ENCODE data around the gene TMEM127.

Gene TMEM127

GRCh38 chr2:96209011-96209728 is 56.6 kb downstream of the TMEM127 start:
- TF ChIP-seq CTCF (IDR thresholded peaks at IDR 0.05; ENCODE audit: poor library complexity, severe bottlenecking): no peak
- Histone ChIP-seq H3K4me1 (ENCODE audit: insufficient read depth, poor library complexity, severe bottlenecking) (peaks cover 19% of the 10 kb centered on the region), H3K27ac (ENCODE audit: poor library complexity, severe bottlenecking) (peak overlapping the region; percentile 77), H3K27me3 (ENCODE audit: insufficient read depth, poor library complexity, severe bottlenecking) (no peaks in the 10 kb centered on the region), H3K4me3 (ENCODE audit: severe bottlenecking) (peak overlapping the region; percentile 87), H3K36me3 (ENCODE audit: low read depth) (peaks cover 12% of the 10 kb centered on the region), H3K9me3 (ENCODE audit: severe bottlenecking) (no peaks in the 10 kb centered on the region)
- DNase-seq (ENCODE audit: low spot score) (no peak), ATAC-seq (ENCODE audit: low read depth) (no peak)

- peak within 1 kb of the TSS; percentile 77 for H3K27ac ChIP-seq (ENCODE audit: poor library complexity, severe bottlenecking)
- no peaks in the 10 kb centered on the region for H3K27me3 ChIP-seq (ENCODE audit: insufficient read depth, poor library complexity, severe bottlenecking)
- H3K9me3 ChIP-seq (ENCODE audit: severe bottlenecking): no peaks in the 10 kb centered on the region
- TF ChIP-seq CTCF (IDR thresholded peaks at IDR 0.05; ENCODE audit: poor library complexity, severe bottlenecking): peak; percentile 30
- peaks cover 12% of the 10 kb centered on the region for H3K36me3 ChIP-seq (ENCODE audit: low read depth)
- peaks cover 19% of the 10 kb centered on the region for H3K4me1 ChIP-seq (ENCODE audit: insufficient read depth, poor library complexity, severe bottlenecking)
- H3K4me3 ChIP-seq (ENCODE audit: severe bottlenecking): peak within 1 kb of the TSS; percentile 87
- DNase-seq (ENCODE audit: low spot score) (peak; percentile 97), ATAC-seq (ENCODE audit: low read depth) (peak; percentile 90)
Observed at GRCh38 chr2:96208143-96209010, 57.4 kb downstream of the TMEM127 start, which contains the start of gene STARD7. Gene STARD7, minus strand, starts transcription at chr2:96208827. Its CDS starts 393 bp downstream, at chr2:96208434.

GRCh38 chr2:96207774-96208142 is 58.0 kb downstream of the TMEM127 start:
- peaks cover 25% of the 10 kb centered on the region for H3K4me1 ChIP-seq (ENCODE audit: insufficient read depth, poor library complexity, severe bottlenecking)
- H3K27me3 ChIP-seq (ENCODE audit: insufficient read depth, poor library complexity, severe bottlenecking): no peaks in the 10 kb centered on the region
- peaks cover 16% of the 10 kb centered on the region for H3K36me3 ChIP-seq (ENCODE audit: low read depth)
- no peak for TF ChIP-seq CTCF (IDR thresholded peaks at IDR 0.05; ENCODE audit: poor library complexity, severe bottlenecking)
- ATAC-seq (ENCODE audit: low read depth): no peak
- no peak for DNase-seq (ENCODE audit: low spot score)
- no peaks in the 10 kb centered on the region for H3K9me3 ChIP-seq (ENCODE audit: severe bottlenecking)
- H3K4me3 ChIP-seq (ENCODE audit: severe bottlenecking): peak overlapping the region; percentile 87
- peak overlapping the region; percentile 77 for H3K27ac ChIP-seq (ENCODE audit: poor library complexity, severe bottlenecking)

GRCh38 chr2:96207073-96207773 is 58.6 kb downstream of the TMEM127 start:
- H3K27me3 ChIP-seq (ENCODE audit: insufficient read depth, poor library complexity, severe bottlenecking): no peaks in the 10 kb centered on the region
- ATAC-seq (ENCODE audit: low read depth) (no peak), DNase-seq (ENCODE audit: low spot score) (no peak)
- no peak for TF ChIP-seq CTCF (IDR thresholded peaks at IDR 0.05; ENCODE audit: poor library complexity, severe bottlenecking)
- no peaks in the 10 kb centered on the region for H3K9me3 ChIP-seq (ENCODE audit: severe bottlenecking)
- peaks cover 16% of the 10 kb centered on the region for H3K36me3 ChIP-seq (ENCODE audit: low read depth)
- H3K4me1 ChIP-seq (ENCODE audit: insufficient read depth, poor library complexity, severe bottlenecking): peaks cover 30% of the 10 kb centered on the region
- H3K4me3 ChIP-seq (ENCODE audit: severe bottlenecking): peak overlapping the region; percentile 87
- peak overlapping the region; percentile 77 for H3K27ac ChIP-seq (ENCODE audit: poor library complexity, severe bottlenecking)

Measured in RWPE2 (cell line).